Brain microvascular endothelial cell (primary cell): ENCODE data around the gene PDE4D.

Experiments used
- DNase-seq: peaks from one replicate; pipeline ENCODE4 v3.0.0-alpha.2; 2020
- H3K27ac ChIP-seq: fragments of 250-450 bp; sonication (Bioruptor Pico); 2 replicates; pipeline ENCODE4 v1.5.1; 2020; ENCODE audit warnings: mild to moderate bottlenecking, moderate library complexity
- H3K27me3 ChIP-seq: fragments of 250-450 bp; sonication (Bioruptor Pico); replicated peaks from 2 replicates; pipeline ENCODE4 v1.5.1; 2020; ENCODE audit warnings: mild to moderate bottlenecking
- H3K36me3 ChIP-seq: fragments of 250-450 bp; sonication (Bioruptor Pico); replicated peaks from 2 replicates; pipeline ENCODE4 v1.5.1; 2020; ENCODE audit warnings: mild to moderate bottlenecking
- H3K4me3 ChIP-seq: 2 replicates; pipeline ENCODE4 v1.5.1; 2011; ENCODE audit warnings: low read depth, mild to moderate bottlenecking, control low read depth, low read length, moderate library complexity
- in situ Hi-C: cut with HindIII; loops from 2 replicates; pipeline ENCODE4 v1.10.0; 2017; ENCODE audit warnings: low sequenced_read_pairs, low pct_ligation_motif_present
- TF ChIP-seq, protein P1 (sequence below): IDR thresholded peaks from 2 replicates; pipeline ENCODE4 v1.5.1; 2011; ENCODE audit warnings: low read depth, mild to moderate bottlenecking, moderate library complexity, low read length, control low read depth, inconsistent platforms; ENCODE audit errors: missing control alignments

The PDE4D gene

DNA sequence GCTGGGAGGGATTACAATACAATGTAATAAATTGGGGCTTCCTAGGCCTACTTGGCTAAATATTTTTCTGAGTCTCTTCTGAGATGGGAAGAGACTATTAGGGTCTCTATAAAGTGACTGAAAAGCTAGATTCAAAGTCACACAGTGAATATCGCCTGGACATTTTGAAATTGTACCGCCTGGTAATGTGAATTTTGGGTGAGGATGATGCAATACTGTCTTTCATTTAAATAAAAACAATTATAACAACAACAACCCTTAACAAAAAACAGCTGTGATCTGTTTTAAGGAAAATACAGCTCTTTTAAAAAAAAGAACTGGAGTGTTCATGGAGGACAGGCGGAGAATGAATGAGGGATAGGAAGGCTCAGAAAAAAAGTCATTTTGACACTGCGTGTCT is 695.6 kb downstream of the PDE4D start:
- TF ChIP-seq, protein P1, sequence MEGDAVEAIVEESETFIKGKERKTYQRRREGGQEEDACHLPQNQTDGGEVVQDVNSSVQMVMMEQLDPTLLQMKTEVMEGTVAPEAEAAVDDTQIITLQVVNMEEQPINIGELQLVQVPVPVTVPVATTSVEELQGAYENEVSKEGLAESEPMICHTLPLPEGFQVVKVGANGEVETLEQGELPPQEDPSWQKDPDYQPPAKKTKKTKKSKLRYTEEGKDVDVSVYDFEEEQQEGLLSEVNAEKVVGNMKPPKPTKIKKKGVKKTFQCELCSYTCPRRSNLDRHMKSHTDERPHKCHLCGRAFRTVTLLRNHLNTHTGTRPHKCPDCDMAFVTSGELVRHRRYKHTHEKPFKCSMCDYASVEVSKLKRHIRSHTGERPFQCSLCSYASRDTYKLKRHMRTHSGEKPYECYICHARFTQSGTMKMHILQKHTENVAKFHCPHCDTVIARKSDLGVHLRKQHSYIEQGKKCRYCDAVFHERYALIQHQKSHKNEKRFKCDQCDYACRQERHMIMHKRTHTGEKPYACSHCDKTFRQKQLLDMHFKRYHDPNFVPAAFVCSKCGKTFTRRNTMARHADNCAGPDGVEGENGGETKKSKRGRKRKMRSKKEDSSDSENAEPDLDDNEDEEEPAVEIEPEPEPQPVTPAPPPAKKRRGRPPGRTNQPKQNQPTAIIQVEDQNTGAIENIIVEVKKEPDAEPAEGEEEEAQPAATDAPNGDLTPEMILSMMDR, result no peak
- no peak overlapping the region for H3K27ac ChIP-seq
- H3K4me3 ChIP-seq, result no peak overlapping the region
- in situ Hi-C loops, result loop anchor here (25.0 kb wide), 1 partner anchor 164 kb away; no protein-coding TSS in a partner anchor
- no peak for DNase-seq
- H3K36me3 ChIP-seq, result no peaks in the 10 kb centered on the region
- H3K27me3 ChIP-seq, result no peaks in the 10 kb centered on the region

DNA sequence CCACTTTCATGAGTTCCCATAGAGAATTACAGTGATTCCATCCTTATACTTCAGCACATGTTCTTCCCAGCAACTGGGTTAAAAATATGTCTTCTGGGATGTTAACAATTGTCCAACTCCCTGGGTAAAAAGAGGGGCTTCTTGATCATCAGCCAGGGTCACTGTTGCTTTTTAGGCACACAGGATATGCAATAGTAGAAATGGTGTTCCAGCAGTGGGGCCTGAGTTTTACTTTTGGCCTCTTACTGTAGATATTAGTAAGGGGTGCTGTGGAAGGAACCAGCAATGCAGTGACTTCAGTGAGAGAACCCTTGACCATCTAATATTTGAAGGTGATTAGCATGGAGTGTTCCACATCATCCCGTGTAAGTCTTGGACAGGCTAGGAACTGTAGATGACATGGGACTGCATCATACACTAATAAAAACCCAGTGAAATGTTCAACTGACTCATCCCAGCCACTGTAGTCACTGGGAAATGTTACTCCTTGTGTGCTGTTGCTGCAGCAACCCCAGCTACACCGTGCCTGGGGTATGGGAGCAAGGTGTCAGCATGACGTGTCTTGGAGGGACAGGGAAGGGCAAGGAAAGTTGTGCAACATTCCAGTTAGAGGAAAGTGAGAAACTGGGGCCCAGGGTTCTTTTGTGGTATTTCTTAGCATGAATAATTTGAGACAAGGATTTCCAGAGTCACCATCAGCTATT is 699.8 kb downstream of the PDE4D start:
- no peaks in the 10 kb centered on the region for H3K36me3 ChIP-seq
- DNase-seq, result peak; percentile 99
- TF ChIP-seq, protein P1, result no peak
- no peak overlapping the region for H3K4me3 ChIP-seq
- no peaks in the 10 kb centered on the region for H3K27me3 ChIP-seq
- in situ Hi-C loops, result loop anchor here (25.0 kb wide), 1 partner anchor 169 kb away; no protein-coding TSS in a partner anchor
- peak overlapping the region; percentile 89 for H3K27ac ChIP-seq

DNA sequence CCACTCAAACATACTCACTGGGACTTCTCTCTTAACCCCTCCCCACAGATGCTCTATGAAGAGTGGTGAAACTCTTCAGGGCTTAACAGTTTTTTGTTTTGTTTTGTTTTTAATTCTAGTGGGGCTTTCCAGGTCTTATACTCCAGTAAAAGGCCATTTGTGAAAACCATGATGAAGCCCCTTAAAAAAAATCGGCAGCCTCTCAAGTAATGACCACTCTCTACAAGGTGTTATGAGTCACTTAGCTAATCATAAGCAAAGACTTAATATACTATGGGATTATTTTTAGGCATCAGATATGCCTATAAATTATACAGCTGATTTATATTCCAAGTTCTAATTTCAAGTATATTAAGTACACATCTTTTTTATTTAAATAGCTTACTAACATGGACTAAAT is 702.8 kb downstream of the PDE4D start:
- Histone ChIP-seq H3K27me3 (no peaks in the 10 kb centered on the region), H3K4me3 (no peak overlapping the region), H3K36me3 (no peaks in the 10 kb centered on the region), H3K27ac (no peak overlapping the region)
- no peak for DNase-seq
- in situ Hi-C loops, result loop anchor here (25.0 kb wide), 1 partner anchor 172 kb away; no protein-coding TSS in a partner anchor
- TF ChIP-seq, protein P1, result no peak

DNA sequence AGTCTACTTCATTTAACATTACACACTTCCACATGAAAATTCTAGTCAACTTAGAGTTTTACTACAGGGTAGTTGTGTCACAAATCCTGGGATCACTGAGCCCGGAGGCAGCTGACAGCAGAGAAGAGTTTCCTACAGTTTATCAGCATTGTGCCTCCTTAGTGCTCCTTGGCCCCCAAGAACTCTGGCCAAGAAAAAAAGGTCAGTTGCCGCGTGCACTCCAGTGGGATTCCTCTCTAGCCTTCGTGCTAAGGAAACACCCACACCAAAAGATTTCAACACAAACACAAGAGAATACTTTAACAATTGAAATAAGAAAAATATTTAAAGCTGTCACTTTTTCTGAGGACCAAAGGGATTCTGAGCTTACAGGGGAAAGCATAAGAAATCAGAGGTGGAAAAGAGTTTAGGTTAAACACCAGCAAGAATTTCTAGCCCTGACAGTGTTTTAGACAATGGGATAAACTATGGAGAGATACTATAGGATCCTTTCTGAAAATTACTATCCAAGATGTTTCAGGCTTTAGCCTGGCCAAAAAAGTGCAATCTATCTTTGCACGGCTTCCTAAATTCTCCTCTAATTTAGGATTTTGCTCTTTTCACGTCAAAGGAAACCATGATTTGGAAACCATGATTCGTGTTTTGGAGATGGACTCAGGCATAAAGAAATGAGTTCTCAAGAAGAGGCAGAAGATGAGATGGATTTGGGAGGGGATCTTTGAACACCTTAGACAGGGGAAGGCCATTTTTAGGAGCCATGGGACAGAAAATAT is 703.9 kb downstream of the PDE4D start:
- in situ Hi-C loops, result loop anchor here (25.0 kb wide), 1 partner anchor 173 kb away; no protein-coding TSS in a partner anchor
- Histone ChIP-seq H3K27ac (no peak overlapping the region), H3K27me3 (no peaks in the 10 kb centered on the region), H3K36me3 (no peaks in the 10 kb centered on the region), H3K4me3 (no peak overlapping the region)
- TF ChIP-seq, protein P1, result no peak
- DNase-seq, result no peak

DNA sequence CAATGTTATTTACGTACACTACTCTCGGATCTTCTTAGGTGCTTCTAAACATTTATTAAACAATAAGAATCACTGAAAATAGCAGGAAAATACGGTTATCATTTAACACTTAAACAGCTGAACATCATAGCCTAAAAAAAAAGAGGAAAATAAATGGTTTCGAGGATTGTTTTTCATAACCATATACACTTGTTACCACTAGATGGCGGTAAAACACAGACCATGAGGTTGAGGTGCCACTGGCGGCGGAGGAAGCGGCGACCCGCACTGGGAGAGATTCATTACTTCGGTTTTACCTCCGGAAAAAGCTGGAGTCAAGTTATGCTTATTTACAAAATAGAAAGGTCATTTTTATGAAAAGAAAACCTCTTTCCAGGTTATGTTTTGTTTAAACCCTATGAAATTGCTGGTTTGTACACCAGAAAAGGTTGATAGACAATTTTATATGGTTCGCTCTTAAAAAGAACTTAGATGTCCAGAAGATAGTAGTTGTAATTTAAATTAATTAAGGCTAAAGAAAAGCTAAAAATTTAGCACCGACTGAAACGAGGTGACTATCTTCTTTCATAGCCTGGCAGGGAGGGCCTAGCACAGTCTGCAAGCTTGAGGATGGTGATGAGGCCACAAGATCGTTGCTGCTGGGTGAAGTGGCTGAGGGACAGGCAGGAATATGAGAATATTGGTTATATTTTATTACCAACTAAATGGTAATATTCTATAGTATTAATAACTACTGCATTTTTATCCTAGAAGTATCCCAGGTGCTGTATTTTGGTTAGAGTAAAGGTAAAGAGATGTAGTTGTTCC is 704.9 kb downstream of the PDE4D start:
- DNase-seq, result peak; percentile 74
- TF ChIP-seq, protein P1, result peak; percentile 62
- in situ Hi-C loops, result loop anchor here (25.0 kb wide), 1 partner anchor 174 kb away; no protein-coding TSS in a partner anchor
- Histone ChIP-seq H3K36me3 (no peaks in the 10 kb centered on the region), H3K4me3 (no peak overlapping the region), H3K27me3 (no peaks in the 10 kb centered on the region), H3K27ac (peak overlapping the region; percentile 24)
